ENCODE measurements around the gene MAP1LC3A.
"Not testable (repeated sequence)": the region's sequence is repeated elsewhere in the genome, so short reads cannot be mapped to it uniquely, and the experiment has no call there.

GRCh38 chr20:34518863-34519262 lies 39.7 kb upstream of the MAP1LC3A start:
- not testable (repeated sequence) for TF ChIP-seq TAF1, POLR2A, POLR2AphosphoS5, POU2F2, SPI1 (IDR thresholded peaks at IDR 0.05; ENCODE audit: low read depth, low read length)
